ENCODE data around the gene NLRC5.

NLRC5 gene

DNA sequence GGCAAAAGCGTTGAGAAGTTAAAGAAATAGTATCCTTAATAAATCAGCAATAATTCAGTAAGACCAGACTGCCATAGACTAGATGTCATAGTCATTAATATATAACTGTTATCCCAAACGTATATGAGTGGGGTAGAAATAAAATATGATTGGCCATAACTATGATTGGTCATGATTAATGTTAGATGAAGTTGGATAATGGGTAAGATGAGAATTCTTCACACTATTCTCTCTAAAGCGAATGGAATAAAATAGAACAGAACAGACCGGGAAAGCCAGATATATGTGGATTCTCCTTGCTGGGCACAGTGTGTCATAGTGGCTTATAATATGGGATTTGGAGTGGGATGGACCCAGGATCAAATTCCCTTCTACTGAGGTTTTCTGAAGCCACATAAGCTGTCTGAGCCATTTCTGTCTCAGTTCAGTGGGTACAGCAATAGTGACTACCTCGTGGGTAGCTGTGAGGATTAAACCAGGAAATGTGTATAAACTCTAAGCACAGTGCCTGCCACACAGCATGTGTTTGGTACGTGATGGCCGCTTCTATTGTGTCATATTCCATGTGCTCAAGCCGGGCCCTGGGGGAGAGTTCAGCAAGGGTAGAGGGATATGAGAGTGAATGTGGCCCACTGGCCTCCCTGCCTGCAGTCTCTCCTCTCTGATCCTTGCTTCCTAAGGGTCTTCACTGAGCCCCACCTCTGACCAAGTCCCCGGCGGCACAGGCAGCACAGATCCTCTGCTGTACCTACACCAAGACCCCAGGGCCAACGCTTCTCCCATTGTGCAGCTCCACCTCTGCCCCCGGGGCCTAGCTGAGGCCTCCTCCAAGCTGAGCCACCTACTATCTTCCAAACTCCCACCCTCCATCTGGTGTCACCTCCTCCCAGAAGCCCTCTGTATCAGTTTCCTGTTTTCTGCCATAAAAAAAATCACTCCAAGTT is 23.9 kb upstream of the NLRC5 start:
- no peak for ATAC-seq
- TF ChIP-seq POU6F1 (CRISPR knock-in tag; IDR thresholded peaks at IDR 0.05; ENCODE audit: borderline replicate concordance, low read depth) (no peak), BACH2 (CRISPR knock-in tag; IDR thresholded peaks at IDR 0.05; ENCODE audit: borderline replicate concordance) (no peak), ZNF565 (CRISPR knock-in tag; conservative IDR thresholded peaks at IDR 0.05; ENCODE audit: low read depth) (no peak), ZNF8 (CRISPR knock-in tag; IDR thresholded peaks at IDR 0.05) (no peak), TCF4 (CRISPR knock-in tag; IDR thresholded peaks at IDR 0.05; ENCODE audit: borderline replicate concordance) (no peak), ESRRG (CRISPR knock-in tag; IDR thresholded peaks at IDR 0.05) (no peak), GLIS3 (CRISPR knock-in tag; IDR thresholded peaks at IDR 0.05) (no peak)
- TF ChIP-seq, protein P1, sequence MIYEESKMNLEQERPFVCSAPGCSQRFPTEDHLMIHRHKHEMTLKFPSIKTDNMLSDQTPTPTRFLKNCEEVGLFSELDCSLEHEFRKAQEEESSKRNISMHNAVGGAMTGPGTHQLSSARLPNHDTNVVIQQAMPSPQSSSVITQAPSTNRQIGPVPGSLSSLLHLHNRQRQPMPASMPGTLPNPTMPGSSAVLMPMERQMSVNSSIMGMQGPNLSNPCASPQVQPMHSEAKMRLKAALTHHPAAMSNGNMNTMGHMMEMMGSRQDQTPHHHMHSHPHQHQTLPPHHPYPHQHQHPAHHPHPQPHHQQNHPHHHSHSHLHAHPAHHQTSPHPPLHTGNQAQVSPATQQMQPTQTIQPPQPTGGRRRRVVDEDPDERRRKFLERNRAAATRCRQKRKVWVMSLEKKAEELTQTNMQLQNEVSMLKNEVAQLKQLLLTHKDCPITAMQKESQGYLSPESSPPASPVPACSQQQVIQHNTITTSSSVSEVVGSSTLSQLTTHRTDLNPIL (CRISPR knock-in tag; IDR thresholded peaks at IDR 0.05; ENCODE audit: low read depth) = no peak

DNA sequence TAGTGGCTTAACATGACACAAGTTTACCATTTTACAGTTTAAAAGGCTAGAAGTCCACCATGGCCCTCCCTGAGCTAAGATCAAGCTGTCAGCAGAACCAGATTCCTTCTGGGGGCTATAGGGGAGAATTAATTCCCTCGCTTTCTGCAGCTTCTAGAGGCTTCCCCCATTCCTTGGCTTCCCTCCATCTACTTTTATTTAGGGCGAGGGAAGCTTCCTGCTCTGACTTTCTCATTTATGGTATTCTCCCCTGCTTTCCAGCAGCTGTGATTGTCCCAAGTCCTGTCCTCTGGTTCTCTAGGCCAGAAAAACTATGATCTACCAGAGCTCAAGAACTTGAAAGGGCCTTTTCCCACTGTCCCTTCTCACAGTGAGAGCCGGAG is 23.3 kb upstream of the NLRC5 start:
- TF ChIP-seq BACH2 (CRISPR knock-in tag; IDR thresholded peaks at IDR 0.05; ENCODE audit: borderline replicate concordance) = no peak
- no peak for TF ChIP-seq OSR1 (CRISPR knock-in tag; IDR thresholded peaks at IDR 0.05)
- TF ChIP-seq TOX (CRISPR knock-in tag; IDR thresholded peaks at IDR 0.05; ENCODE audit: borderline replicate concordance) = no peak
- no peak for TF ChIP-seq CSRNP3 (CRISPR knock-in tag; IDR thresholded peaks at IDR 0.05)
- TF ChIP-seq, protein P1 (CRISPR knock-in tag; IDR thresholded peaks at IDR 0.05; ENCODE audit: low read depth) = no peak
- no peak for TF ChIP-seq ESRRG (CRISPR knock-in tag; IDR thresholded peaks at IDR 0.05)
- no peak for TF ChIP-seq CSDC2 (CRISPR knock-in tag; IDR thresholded peaks at IDR 0.05)
- no peak for TF ChIP-seq ARNTL (CRISPR knock-in tag; IDR thresholded peaks at IDR 0.05; ENCODE audit: borderline replicate concordance, low read depth)
- TF ChIP-seq RARB (CRISPR knock-in tag; IDR thresholded peaks at IDR 0.05) = no peak
- no peak for TF ChIP-seq SNAI2 (CRISPR knock-in tag; IDR thresholded peaks at IDR 0.05)
- ATAC-seq = no peak

GRCh38 chr16:56967733-56968132 is 21.6 kb upstream of the NLRC5 start:
- ATAC-seq = no peak
- TF ChIP-seq ZFP3 (CRISPR knock-in tag; IDR thresholded peaks at IDR 0.05) (no peak), CSDC2 (CRISPR knock-in tag; IDR thresholded peaks at IDR 0.05) (no peak), ZNF70 (CRISPR knock-in tag; IDR thresholded peaks at IDR 0.05) (no peak), POU6F1 (CRISPR knock-in tag; IDR thresholded peaks at IDR 0.05; ENCODE audit: borderline replicate concordance, low read depth) (no peak), ESRRG (CRISPR knock-in tag; IDR thresholded peaks at IDR 0.05) (no peak), ARNTL (CRISPR knock-in tag; IDR thresholded peaks at IDR 0.05; ENCODE audit: borderline replicate concordance, low read depth) (no peak), ISL1 (CRISPR knock-in tag; IDR thresholded peaks at IDR 0.05) (no peak), RARB (CRISPR knock-in tag; IDR thresholded peaks at IDR 0.05) (no peak), BACH2 (CRISPR knock-in tag; IDR thresholded peaks at IDR 0.05; ENCODE audit: borderline replicate concordance) (no peak), ZFP30 (CRISPR knock-in tag; IDR thresholded peaks at IDR 0.05) (no peak), TCF4 (CRISPR knock-in tag; IDR thresholded peaks at IDR 0.05; ENCODE audit: borderline replicate concordance) (no peak), TOX (CRISPR knock-in tag; IDR thresholded peaks at IDR 0.05; ENCODE audit: borderline replicate concordance) (no peak), GLIS3 (CRISPR knock-in tag; IDR thresholded peaks at IDR 0.05) (no peak), PPARA (CRISPR knock-in tag; IDR thresholded peaks at IDR 0.05; ENCODE audit: borderline replicate concordance) (no peak), CSRNP3 (CRISPR knock-in tag; IDR thresholded peaks at IDR 0.05) (no peak), OSR1 (CRISPR knock-in tag; IDR thresholded peaks at IDR 0.05) (no peak), ZNF8 (CRISPR knock-in tag; IDR thresholded peaks at IDR 0.05) (no peak), ZNF565 (CRISPR knock-in tag; conservative IDR thresholded peaks at IDR 0.05; ENCODE audit: low read depth) (no peak)
- TF ChIP-seq, protein P1 (CRISPR knock-in tag; IDR thresholded peaks at IDR 0.05; ENCODE audit: low read depth) = no peak
- TF ChIP-seq, protein P2, sequence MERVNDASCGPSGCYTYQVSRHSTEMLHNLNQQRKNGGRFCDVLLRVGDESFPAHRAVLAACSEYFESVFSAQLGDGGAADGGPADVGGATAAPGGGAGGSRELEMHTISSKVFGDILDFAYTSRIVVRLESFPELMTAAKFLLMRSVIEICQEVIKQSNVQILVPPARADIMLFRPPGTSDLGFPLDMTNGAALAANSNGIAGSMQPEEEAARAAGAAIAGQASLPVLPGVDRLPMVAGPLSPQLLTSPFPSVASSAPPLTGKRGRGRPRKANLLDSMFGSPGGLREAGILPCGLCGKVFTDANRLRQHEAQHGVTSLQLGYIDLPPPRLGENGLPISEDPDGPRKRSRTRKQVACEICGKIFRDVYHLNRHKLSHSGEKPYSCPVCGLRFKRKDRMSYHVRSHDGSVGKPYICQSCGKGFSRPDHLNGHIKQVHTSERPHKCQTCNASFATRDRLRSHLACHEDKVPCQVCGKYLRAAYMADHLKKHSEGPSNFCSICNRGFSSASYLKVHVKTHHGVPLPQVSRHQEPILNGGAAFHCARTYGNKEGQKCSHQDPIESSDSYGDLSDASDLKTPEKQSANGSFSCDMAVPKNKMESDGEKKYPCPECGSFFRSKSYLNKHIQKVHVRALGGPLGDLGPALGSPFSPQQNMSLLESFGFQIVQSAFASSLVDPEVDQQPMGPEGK (CRISPR knock-in tag; IDR thresholded peaks at IDR 0.05; ENCODE audit: borderline replicate concordance) = no peak

Data from SK-N-SH treated with all-trans-retinoic acid at 6 μM for 48 hours (cell line).